Neural cell (in vitro differentiated cells): ENCODE measurements around the gene MLKL. TPM values are rescaled to one million over a fixed set of nuclear protein-coding genes. Genes with fewer than 3 reads are reported as not detected.

ENCODE experiments used
- H2AFZ ChIP-seq: fragments of 200-600, 300-800 bp; sonication (generic), shearing (Covaris generic); 2 replicates; pipeline ENCODE4 v1.6.0; 2014; ENCODE audit warnings: low read depth, mild to moderate bottlenecking, antibody characterized with exemption, low read length, moderate library complexity
- H3F3A ChIP-seq: fragments of 200-600 bp; shearing (Covaris generic); 2 replicates; pipeline ENCODE4 v1.6.1; 2016; ENCODE audit warnings: mild to moderate bottlenecking, moderate library complexity, mixed read lengths, antibody characterized with exemption, low read length; ENCODE audit not compliant: insufficient read depth, poor library complexity, severe bottlenecking
- H3K27ac ChIP-seq: fragments of 200-600, 300-800 bp; sonication (generic), shearing (Covaris generic); 2 replicates; pipeline ENCODE4 v1.5.1; 2014; ENCODE audit warnings: mild to moderate bottlenecking, low read length, moderate library complexity
- H3K27me3 ChIP-seq: fragments of 300-800, 200-600 bp; sonication (generic), shearing (Covaris generic); 2 replicates; pipeline ENCODE4 v1.6.0; 2014; ENCODE audit warnings: mild to moderate bottlenecking, low read depth, low read length, moderate library complexity; ENCODE audit not compliant: insufficient read depth
- H3K36me3 ChIP-seq: fragments of 300-800, 200-600 bp; sonication (generic), shearing (Covaris generic); 2 replicates; pipeline ENCODE4 v1.5.1; 2014; ENCODE audit warnings: mild to moderate bottlenecking, antibody characterized with exemption, low read length, moderate library complexity; ENCODE audit not compliant: insufficient read depth
- H3K4me2 ChIP-seq: fragments of 300-800, 200-600 bp; sonication (generic), shearing (Covaris generic); 2 replicates; pipeline ENCODE4 v1.6.0; 2014; ENCODE audit warnings: mild to moderate bottlenecking, low read length
- H3K4me3 ChIP-seq: fragments of 300-800, 200-600 bp; sonication (generic), shearing (Covaris generic); 2 replicates; pipeline ENCODE4 v1.5.1; 2014; ENCODE audit warnings: mild to moderate bottlenecking, low read length, moderate library complexity
- H3K79me2 ChIP-seq: fragments of 200-600 bp; shearing (Covaris generic); replicated peaks from 2 replicates; pipeline ENCODE4 v1.6.0; 2014; ENCODE audit warnings: mild to moderate bottlenecking, low read length, moderate library complexity; ENCODE audit not compliant: insufficient read depth
- H3K9ac ChIP-seq: fragments of 300-800, 200-600 bp; sonication (generic), shearing (Covaris generic); 2 replicates; pipeline ENCODE4 v1.6.1; 2016; ENCODE audit warnings: mild to moderate bottlenecking, low read length, mixed read lengths
- H3K9me2 ChIP-seq: fragments of 200-600 bp; shearing (Covaris generic); 2 replicates; pipeline ENCODE4 v1.6.1; 2016; ENCODE audit warnings: mild to moderate bottlenecking, low read length, mixed read lengths; ENCODE audit not compliant: insufficient read depth
- H3K9me3 ChIP-seq: fragments of 200-600, 300-800 bp; sonication (generic), shearing (Covaris generic); 2 replicates; pipeline ENCODE4 v1.6.1; 2016; ENCODE audit warnings: mild to moderate bottlenecking, mixed run types, low read length, moderate library complexity, mixed read lengths
- H4K20me1 ChIP-seq: fragments of 200-600 bp; shearing (Covaris generic); 2 replicates; pipeline ENCODE4 v1.6.1; 2016; ENCODE audit warnings: mild to moderate bottlenecking, mixed run types; ENCODE audit not compliant: insufficient read depth
- EP300 ChIP-seq: fragments of 450-650 bp; conservative IDR thresholded peaks from 2 replicates; pipeline ENCODE4 v1.6.1; 2014; ENCODE audit warnings: antibody characterized with exemption, mild to moderate bottlenecking, moderate library complexity; ENCODE audit not compliant: poor library complexity, severe bottlenecking
- EZH2 ChIP-seq: fragments of 200-600, 300-800 bp; shearing (Covaris generic), sonication (generic); IDR thresholded peaks from 2 replicates; pipeline ENCODE4 v1.6.1; 2014; ENCODE audit warnings: antibody characterized with exemption, low read length, borderline replicate concordance, mild to moderate bottlenecking; ENCODE audit not compliant: insufficient read depth, poor library complexity, severe bottlenecking
- MXI1 ChIP-seq: fragments of 450-650 bp; conservative IDR thresholded peaks from 2 replicates; pipeline ENCODE4 v1.6.1; 2014; ENCODE audit warnings: antibody characterized with exemption, mild to moderate bottlenecking; ENCODE audit not compliant: poor library complexity, severe bottlenecking
- POLR2AphosphoS5 ChIP-seq: IDR thresholded peaks from 2 replicates; pipeline ENCODE4 v1.6.1; 2012
- RAD21 ChIP-seq: fragments of 450-650 bp; conservative IDR thresholded peaks from 2 replicates; pipeline ENCODE4 v1.6.1; 2014; ENCODE audit warnings: antibody characterized with exemption, mild to moderate bottlenecking, moderate library complexity
- SMC3 ChIP-seq: fragments of 450-650 bp; conservative IDR thresholded peaks from 2 replicates; pipeline ENCODE4 v1.6.1; 2014; ENCODE audit warnings: antibody characterized with exemption, mild to moderate bottlenecking, moderate library complexity; ENCODE audit not compliant: poor library complexity
- TAF1 ChIP-seq: IDR thresholded peaks from 2 replicates; pipeline ENCODE4 v1.6.1; 2012; ENCODE audit warnings: low read depth
- polyA plus RNA-seq: library from polyadenylated mRNA; depleted of rRNA; stranded (reverse); fragments of >200 nt; gene quantifications from 2 replicates; pipeline ENCODE4 v1.2.3, GENCODE V29; 2014
- TF ChIP-seq, protein P1 (sequence below): IDR thresholded peaks from 2 replicates; pipeline ENCODE4 v1.6.1; 2012; ENCODE audit warnings: borderline replicate concordance
- TF ChIP-seq, protein P2 (sequence below): fragments of 450-650 bp; IDR thresholded peaks from 2 replicates; pipeline ENCODE4 v1.5.1; 2014; ENCODE audit warnings: antibody characterized with exemption, mild to moderate bottlenecking, moderate library complexity; ENCODE audit not compliant: poor library complexity, severe bottlenecking

Gene MLKL
- polyA plus RNA-seq, 1 donor from 2014 or later = not detected

DNA sequence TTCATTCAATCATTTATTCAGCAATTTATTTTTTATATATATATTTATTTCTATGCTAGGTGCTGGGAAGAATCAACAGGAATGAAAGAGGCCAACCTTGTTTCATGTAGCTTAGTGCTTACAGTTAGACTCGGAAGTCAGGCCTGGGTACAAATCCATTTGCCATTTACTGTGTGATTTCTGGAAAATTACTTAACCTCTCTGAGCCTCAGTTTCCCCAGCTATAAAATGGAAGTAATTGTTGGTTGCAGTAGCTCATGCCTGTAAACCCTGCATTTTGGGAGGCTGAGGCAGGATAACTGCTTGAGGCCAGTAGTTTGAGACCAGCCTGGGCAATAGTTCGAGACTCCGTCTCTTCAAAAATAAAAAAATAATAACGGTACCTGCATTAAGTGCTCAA is 27.2 kb upstream of the MLKL start:
- no peaks in the 10 kb centered on the region for H3K79me2 ChIP-seq
- no peaks in the 10 kb centered on the region for H3K9me2 ChIP-seq
- no peaks in the 10 kb centered on the region for H3K9me3 ChIP-seq
- no peaks in the 10 kb centered on the region for H4K20me1 ChIP-seq
- H2AFZ ChIP-seq = no peak overlapping the region
- H3K27ac ChIP-seq = no peak overlapping the region
- no peaks in the 10 kb centered on the region for H3F3A ChIP-seq
- no peak overlapping the region for H3K4me2 ChIP-seq
- no peak for TF ChIP-seq EZH2
- no peak for TF ChIP-seq SMC3
- no peak for TF ChIP-seq MXI1
- TF ChIP-seq TAF1 = no peak
- TF ChIP-seq, protein P1, sequence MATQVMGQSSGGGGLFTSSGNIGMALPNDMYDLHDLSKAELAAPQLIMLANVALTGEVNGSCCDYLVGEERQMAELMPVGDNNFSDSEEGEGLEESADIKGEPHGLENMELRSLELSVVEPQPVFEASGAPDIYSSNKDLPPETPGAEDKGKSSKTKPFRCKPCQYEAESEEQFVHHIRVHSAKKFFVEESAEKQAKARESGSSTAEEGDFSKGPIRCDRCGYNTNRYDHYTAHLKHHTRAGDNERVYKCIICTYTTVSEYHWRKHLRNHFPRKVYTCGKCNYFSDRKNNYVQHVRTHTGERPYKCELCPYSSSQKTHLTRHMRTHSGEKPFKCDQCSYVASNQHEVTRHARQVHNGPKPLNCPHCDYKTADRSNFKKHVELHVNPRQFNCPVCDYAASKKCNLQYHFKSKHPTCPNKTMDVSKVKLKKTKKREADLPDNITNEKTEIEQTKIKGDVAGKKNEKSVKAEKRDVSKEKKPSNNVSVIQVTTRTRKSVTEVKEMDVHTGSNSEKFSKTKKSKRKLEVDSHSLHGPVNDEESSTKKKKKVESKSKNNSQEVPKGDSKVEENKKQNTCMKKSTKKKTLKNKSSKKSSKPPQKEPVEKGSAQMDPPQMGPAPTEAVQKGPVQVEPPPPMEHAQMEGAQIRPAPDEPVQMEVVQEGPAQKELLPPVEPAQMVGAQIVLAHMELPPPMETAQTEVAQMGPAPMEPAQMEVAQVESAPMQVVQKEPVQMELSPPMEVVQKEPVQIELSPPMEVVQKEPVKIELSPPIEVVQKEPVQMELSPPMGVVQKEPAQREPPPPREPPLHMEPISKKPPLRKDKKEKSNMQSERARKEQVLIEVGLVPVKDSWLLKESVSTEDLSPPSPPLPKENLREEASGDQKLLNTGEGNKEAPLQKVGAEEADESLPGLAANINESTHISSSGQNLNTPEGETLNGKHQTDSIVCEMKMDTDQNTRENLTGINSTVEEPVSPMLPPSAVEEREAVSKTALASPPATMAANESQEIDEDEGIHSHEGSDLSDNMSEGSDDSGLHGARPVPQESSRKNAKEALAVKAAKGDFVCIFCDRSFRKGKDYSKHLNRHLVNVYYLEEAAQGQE = no peak
- no peak for TF ChIP-seq RAD21
- TF ChIP-seq EP300 = no peak
- no peak for TF ChIP-seq POLR2AphosphoS5
- TF ChIP-seq, protein P2, sequence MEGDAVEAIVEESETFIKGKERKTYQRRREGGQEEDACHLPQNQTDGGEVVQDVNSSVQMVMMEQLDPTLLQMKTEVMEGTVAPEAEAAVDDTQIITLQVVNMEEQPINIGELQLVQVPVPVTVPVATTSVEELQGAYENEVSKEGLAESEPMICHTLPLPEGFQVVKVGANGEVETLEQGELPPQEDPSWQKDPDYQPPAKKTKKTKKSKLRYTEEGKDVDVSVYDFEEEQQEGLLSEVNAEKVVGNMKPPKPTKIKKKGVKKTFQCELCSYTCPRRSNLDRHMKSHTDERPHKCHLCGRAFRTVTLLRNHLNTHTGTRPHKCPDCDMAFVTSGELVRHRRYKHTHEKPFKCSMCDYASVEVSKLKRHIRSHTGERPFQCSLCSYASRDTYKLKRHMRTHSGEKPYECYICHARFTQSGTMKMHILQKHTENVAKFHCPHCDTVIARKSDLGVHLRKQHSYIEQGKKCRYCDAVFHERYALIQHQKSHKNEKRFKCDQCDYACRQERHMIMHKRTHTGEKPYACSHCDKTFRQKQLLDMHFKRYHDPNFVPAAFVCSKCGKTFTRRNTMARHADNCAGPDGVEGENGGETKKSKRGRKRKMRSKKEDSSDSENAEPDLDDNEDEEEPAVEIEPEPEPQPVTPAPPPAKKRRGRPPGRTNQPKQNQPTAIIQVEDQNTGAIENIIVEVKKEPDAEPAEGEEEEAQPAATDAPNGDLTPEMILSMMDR = no peak
- no peak overlapping the region for H3K9ac ChIP-seq
- no peaks in the 10 kb centered on the region for H3K27me3 ChIP-seq
- no peaks in the 10 kb centered on the region for H3K36me3 ChIP-seq
- H3K4me3 ChIP-seq = no peak overlapping the region

DNA sequence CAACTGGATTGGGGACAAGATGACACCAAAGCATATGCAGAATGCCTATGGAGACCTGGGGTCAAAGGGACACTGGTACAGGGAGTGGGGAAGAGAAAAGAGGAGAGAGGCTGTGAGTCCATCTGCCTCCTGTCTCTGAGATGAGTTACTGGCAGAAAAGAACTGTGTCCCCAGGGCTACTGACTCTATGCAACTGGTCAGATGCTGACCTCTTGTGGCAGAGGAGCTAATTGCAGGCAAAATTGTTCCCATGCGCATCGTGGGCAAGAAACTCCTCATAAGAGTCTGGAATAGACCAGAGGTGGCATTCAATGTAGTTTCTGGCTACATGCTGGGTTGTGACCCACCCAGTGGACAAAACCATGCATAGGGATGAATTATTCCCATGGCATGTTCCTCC is 26.1 kb upstream of the MLKL start:
- Histone ChIP-seq H3K9me3 (no peaks in the 10 kb centered on the region), H3K27ac (no peak overlapping the region), H3K9ac (no peak overlapping the region), H3K27me3 (no peaks in the 10 kb centered on the region), H3K4me3 (no peak overlapping the region), H3K36me3 (no peaks in the 10 kb centered on the region), H3K4me2 (no peak overlapping the region), H3K9me2 (no peaks in the 10 kb centered on the region), H3K79me2 (no peaks in the 10 kb centered on the region), H4K20me1 (no peaks in the 10 kb centered on the region), H2AFZ (no peak overlapping the region), H3F3A (no peaks in the 10 kb centered on the region)
- TF ChIP-seq RAD21 (no peak), POLR2AphosphoS5 (no peak), EP300 (no peak), MXI1 (no peak), TAF1 (no peak), EZH2 (no peak), SMC3 (no peak)
- TF ChIP-seq, protein P1 = no peak
- TF ChIP-seq, protein P2 = no peak
